Upper lobe of left lung (tissue), 6 donors: ENCODE data around the gene IVD. TPM values are rescaled to one million over a fixed set of nuclear protein-coding genes. Genes with fewer than 3 reads are reported as not detected.

Experiments
- ATAC-seq, 2 donors: fragments of 200-7000 bp; cut with Tn5 transposase; one replicate each; pipeline ENCODE4 v1.9.1; 2022; ENCODE audit warnings: mild to moderate bottlenecking in 2 of 2, moderate library complexity in 2 of 2; ENCODE audit not compliant: low FRiP score in 2 of 2
- DNase-seq, 2 donors: peaks; one replicate each; pipeline ENCODE4 v3.0.0-alpha.2; 2019 to 2020
- H3K27ac ChIP-seq, 4 donors: fragments of 200-600 bp; sonication (generic); one replicate each; pipeline ENCODE4 v1.5.1; 2016 to 2019
- H3K27me3 ChIP-seq, 4 donors: fragments of 200-600 bp; sonication (generic); one replicate each; pipeline ENCODE4 v1.5.1; 2017 to 2019
- H3K36me3 ChIP-seq, 4 donors: fragments of 200-600 bp; sonication (generic); one replicate each; pipeline ENCODE4 v1.5.1; 2016 to 2019
- H3K4me1 ChIP-seq, 4 donors: fragments of 200-600 bp; sonication (generic); one replicate each; pipeline ENCODE4 v1.5.1; 2018 to 2019
- H3K4me3 ChIP-seq, 4 donors: fragments of 200-600 bp; sonication (generic); one replicate each; pipeline ENCODE4 v1.5.1; 2017 to 2019; ENCODE audit warnings: mild to moderate bottlenecking in 2 of 4, moderate library complexity in 1 of 4
- H3K9me3 ChIP-seq, 4 donors: fragments of 200-600 bp; sonication (generic); one replicate each; pipeline ENCODE4 v1.5.1; 2018 to 2019
- EP300 ChIP-seq, 4 donors: sonication (generic); formaldehyde crosslinking; IDR thresholded peaks; one replicate each; pipeline ENCODE4 v1.5.1; 2017; ENCODE audit warnings: antibody characterized with exemption in 4 of 4, control low read depth in 2 of 4
- POLR2A ChIP-seq, 4 donors: fragments of 450-650 bp; IDR thresholded peaks; one replicate each; pipeline ENCODE4 v1.5.1; 2016 to 2017; ENCODE audit warnings: antibody characterized with exemption in 4 of 4, mild to moderate bottlenecking in 2 of 4
- POLR2AphosphoS5 ChIP-seq, 2 donors: sonication (generic); formaldehyde crosslinking; IDR thresholded peaks; one replicate each; pipeline ENCODE4 v1.5.1; 2017; ENCODE audit warnings: antibody characterized with exemption in 2 of 2
- WGBS, 2 donors: methylation state at CpG; one replicate each; pipeline ENCODE4 v1.1.5; 2017 to 2018; 5-methylcytosine and 5-hydroxymethylcytosine counted together
- total RNA-seq, 6 donors: library from RNA; depleted of rRNA in 4 of 6; stranded (reverse); fragments of >200 nt in 4 of 6; gene quantifications; one replicate each; pipeline versions ENCODE4 v1.1.0 to v1.2.1, GENCODE V29; 2016 to 2021
- TF ChIP-seq, protein P1 (sequence below), 6 experiments: fragments of 450-650 bp in 4 of 6; fragments of 200-600 bp in 2 of 6; sonication (generic) in 2 of 6; IDR thresholded peaks; one replicate each; pipeline ENCODE4 v1.5.1; 2016 to 2019; ENCODE audit warnings: antibody characterized with exemption in 6 of 6
- donor health status: DM: no; HTN: no; CAD: no; lungs with moderate emphysema.
- donor health status: DM: no; HTN: yes; CAD: no; lungs with severe emphysema.

Gene IVD
- total RNA-seq, 6 donors from 2014 or later, result 68.1 to 112 (median 94.5) TPM

DNA sequence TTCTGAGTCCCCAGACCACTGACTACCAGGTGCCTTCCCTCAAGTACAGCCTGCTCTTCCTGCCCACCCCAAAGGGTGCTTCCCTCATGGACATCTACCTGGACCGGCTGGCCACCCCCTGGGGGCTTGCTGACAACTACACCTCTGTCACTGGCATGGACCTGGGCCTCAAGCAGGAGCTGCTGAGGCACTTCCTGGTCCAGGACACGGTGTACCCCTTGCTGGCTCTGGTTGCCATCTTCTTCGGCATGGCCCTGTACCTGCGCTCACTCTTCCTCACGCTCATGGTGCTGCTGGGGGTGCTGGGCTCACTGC lies 38.3 kb upstream of the IVD start:
- 74 to 81% methylated on average over 5 of the region's 5 CpGs for WGBS, 2 donors
- H3K27ac ChIP-seq, result peak overlapping the region in 2 of 4 donors; percentile 71 to 73

DNA sequence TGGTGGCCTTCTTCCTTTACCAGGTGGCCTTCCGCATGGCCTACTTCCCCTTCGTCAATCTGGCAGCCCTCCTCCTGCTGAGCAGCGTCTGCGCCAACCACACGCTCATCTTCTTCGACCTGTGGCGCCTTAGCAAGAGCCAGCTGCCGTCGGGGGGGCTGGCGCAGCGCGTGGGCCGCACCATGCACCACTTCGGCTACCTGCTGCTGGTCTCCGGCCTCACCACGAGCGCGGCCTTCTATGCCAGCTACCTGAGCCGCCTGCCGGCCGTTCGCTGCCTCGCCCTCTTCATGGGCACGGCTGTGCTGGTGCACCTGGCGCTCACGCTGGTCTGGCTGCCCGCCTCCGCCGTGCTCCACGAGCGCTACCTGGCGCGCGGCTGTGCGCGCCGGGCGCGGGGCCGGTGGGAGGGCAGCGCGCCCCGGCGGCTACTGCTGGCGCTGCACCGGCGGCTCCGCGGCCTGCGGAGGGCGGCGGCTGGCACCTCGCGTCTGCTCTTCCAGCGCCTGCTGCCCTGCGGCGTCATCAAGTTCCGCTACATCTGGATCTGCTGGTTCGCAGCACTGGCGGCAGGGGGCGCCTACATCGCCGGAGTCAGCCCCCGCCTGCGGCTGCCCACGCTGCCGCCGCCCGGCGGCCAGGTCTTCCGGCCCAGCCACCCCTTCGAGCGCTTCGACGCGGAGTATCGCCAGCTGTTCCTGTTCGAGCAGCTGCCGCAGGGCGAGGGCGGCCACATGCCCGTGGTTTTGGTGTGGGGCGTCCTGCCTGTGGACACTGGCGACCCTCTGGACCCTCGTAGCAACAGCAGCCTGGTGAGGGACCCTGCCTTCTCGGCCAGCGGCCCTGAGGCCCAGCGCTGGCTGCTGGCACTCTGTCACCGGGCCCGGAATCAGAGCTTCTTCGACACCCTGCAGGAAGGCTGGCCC lies 37.6 kb upstream of the IVD start:
- Histone ChIP-seq H3K27ac (peak overlapping the region in 3 of 4 donors; percentile 50 to 73 (median 71)), H3K36me3 (no peaks in the 10 kb centered on the region), H3K4me3 (peak overlapping the region in 3 of 4 donors; percentile 38 to 53 (median 52)), H3K4me1 (peaks cover 14 to 22% (median 18%) of the 10 kb centered on the region in 4 donors), H3K9me3 (no peaks in the 10 kb centered on the region), H3K27me3 (no peaks in the 10 kb centered on the region)
- ATAC-seq (peak; percentile 91 to 93), DNase-seq (peak; percentile 95 to 97)
- 9 to 13% methylated on average over 10 to 12 of the region's 91 CpGs for WGBS, 2 donors
- TF ChIP-seq, protein P1, sequence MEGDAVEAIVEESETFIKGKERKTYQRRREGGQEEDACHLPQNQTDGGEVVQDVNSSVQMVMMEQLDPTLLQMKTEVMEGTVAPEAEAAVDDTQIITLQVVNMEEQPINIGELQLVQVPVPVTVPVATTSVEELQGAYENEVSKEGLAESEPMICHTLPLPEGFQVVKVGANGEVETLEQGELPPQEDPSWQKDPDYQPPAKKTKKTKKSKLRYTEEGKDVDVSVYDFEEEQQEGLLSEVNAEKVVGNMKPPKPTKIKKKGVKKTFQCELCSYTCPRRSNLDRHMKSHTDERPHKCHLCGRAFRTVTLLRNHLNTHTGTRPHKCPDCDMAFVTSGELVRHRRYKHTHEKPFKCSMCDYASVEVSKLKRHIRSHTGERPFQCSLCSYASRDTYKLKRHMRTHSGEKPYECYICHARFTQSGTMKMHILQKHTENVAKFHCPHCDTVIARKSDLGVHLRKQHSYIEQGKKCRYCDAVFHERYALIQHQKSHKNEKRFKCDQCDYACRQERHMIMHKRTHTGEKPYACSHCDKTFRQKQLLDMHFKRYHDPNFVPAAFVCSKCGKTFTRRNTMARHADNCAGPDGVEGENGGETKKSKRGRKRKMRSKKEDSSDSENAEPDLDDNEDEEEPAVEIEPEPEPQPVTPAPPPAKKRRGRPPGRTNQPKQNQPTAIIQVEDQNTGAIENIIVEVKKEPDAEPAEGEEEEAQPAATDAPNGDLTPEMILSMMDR (IDR thresholded peaks at IDR 0.05), result peak; percentile 93 to 100 (median 100)
- TF ChIP-seq POLR2AphosphoS5 (IDR thresholded peaks at IDR 0.05) (peak in 1 of 2 donors; percentile 21), EP300 (IDR thresholded peaks at IDR 0.05) (no peak), POLR2A (IDR thresholded peaks at IDR 0.05) (no peak)

More for the DNA sequence above, 38.3 kb upstream of the IVD start:
- ATAC-seq, result no peak
- Histone ChIP-seq H3K4me1 (peaks cover 13 to 19% (median 14%) of the 10 kb centered on the region in 4 donors), H3K27me3 (no peaks in the 10 kb centered on the region), H3K4me3 (peak overlapping the region in 3 of 4 donors; percentile 38 to 53 (median 52)), H3K36me3 (no peaks in the 10 kb centered on the region), H3K9me3 (no peaks in the 10 kb centered on the region)
- TF ChIP-seq POLR2A (IDR thresholded peaks at IDR 0.05) (no peak), POLR2AphosphoS5 (IDR thresholded peaks at IDR 0.05) (no peak), EP300 (IDR thresholded peaks at IDR 0.05) (no peak)
- TF ChIP-seq, protein P1 (IDR thresholded peaks at IDR 0.05), result no peak
- no peak for DNase-seq

DNA sequence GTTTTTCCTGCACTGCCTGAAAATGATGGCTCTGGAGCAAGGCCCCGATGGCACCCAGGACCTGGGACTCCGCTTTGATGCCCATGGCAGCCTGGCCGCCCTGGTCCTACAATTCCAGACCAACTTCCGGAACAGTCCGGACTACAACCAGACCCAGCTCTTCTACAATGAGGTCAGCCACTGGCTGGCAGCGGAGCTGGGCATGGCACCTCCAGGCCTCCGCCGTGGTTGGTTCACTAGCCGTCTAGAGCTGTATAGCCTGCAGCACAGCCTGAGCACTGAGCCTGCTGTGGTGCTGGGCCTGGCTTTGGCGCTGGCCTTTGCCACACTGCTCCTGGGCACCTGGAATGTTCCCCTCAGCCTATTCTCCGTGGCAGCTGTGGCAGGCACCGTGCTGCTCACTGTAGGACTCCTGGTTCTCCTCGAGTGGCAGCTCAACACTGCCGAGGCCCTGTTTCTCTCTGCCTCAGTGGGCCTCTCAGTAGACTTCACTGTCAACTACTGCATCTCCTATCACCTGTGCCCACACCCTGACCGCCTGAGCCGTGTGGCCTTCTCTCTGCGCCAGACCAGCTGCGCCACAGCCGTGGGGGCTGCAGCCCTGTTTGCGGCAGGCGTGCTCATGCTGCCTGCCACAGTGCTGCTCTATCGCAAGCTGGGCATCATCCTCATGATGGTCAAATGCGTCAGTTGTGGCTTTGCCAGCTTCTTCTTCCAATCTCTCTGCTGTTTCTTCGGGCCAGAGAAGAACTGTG lies 36.7 kb upstream of the IVD start:
- Histone ChIP-seq H3K9me3 (no peaks in the 10 kb centered on the region), H3K4me3 (no peak overlapping the region), H3K36me3 (no peaks in the 10 kb centered on the region), H3K27ac (no peak overlapping the region), H3K27me3 (no peaks in the 10 kb centered on the region), H3K4me1 (peaks cover 14 to 24% (median 20%) of the 10 kb centered on the region in 4 donors)
- 93 to 95% methylated on average over 18 to 24 of the region's 24 CpGs for WGBS, 2 donors
- DNase-seq (peak in 1 of 2 donors; percentile 70), ATAC-seq (no peak)
- TF ChIP-seq, protein P1 (IDR thresholded peaks at IDR 0.05), result no peak
- TF ChIP-seq POLR2A (IDR thresholded peaks at IDR 0.05) (no peak), EP300 (IDR thresholded peaks at IDR 0.05) (no peak), POLR2AphosphoS5 (IDR thresholded peaks at IDR 0.05) (no peak)

DNA sequence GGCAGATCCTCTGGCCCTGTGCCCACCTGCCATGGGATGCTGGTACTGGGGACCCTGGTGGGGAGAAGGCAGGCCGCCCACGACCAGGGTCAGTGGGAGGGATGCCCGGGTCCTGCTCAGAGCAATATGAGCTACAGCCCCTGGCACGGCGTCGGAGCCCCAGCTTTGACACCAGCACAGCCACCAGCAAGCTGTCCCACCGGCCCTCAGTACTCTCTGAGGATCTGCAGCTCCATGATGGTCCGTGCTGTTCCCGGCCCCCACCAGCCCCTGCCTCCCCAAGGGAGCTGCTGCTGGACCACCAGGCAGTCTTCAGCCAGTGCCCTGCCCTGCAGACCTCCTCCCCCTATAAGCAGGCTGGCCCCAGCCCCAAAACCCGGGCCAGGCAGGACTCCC lies 36.1 kb upstream of the IVD start:
- TF ChIP-seq POLR2A (IDR thresholded peaks at IDR 0.05) (no peak), POLR2AphosphoS5 (IDR thresholded peaks at IDR 0.05) (no peak), EP300 (IDR thresholded peaks at IDR 0.05) (no peak)
- TF ChIP-seq, protein P1 (IDR thresholded peaks at IDR 0.05), result no peak
- Histone ChIP-seq H3K27me3 (no peaks in the 10 kb centered on the region), H3K4me1 (peaks cover 14 to 24% (median 20%) of the 10 kb centered on the region in 4 donors), H3K4me3 (no peak overlapping the region), H3K36me3 (no peaks in the 10 kb centered on the region), H3K9me3 (no peaks in the 10 kb centered on the region), H3K27ac (no peak overlapping the region)
- 100% methylated on average over 2 to 3 of the region's 10 CpGs for whole genome bisulfite sequencing, 2 donors
- DNase-seq (peak in 1 of 2 donors; percentile 66), ATAC-seq (no peak)
